Stimulated activated CD8-positive, alpha-beta memory T cell treated with anti-CD3 and anti-CD28 coated beads, Interleukin-7, amount 100 ng/mL, for 1 hour (primary cell): Measurements from ENCODE around the gene OTOF.

Experiments used
- DNase-seq, 2 donors: peaks; one replicate each; pipeline ENCODE4 v3.0.0-alpha.2; 2020; ENCODE audit warnings: low read depth in 2 of 2

The OTOF gene

DNA sequence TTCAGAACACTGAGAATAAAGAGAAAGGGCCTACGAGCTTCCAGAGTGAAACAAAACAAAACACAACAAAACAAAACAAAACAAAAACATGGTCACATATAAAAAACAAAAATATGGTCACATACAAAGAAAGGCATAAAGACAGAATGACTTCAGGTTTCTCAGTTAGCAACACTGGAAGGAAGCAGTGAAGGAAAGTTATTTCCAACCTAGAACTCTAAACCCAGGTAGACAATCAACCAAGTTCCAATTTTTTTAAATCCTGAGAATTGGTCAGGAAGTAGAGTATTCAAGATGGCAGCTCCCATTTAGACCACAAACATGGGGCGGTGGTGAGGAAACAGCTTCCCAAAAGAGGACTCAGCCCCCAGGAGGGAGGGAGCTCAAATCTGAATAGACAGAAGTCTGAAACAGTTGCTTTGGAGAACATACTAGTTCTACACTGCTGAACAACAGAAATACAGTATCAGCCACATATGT lies 67.1 kb downstream of the OTOF start:
- no peak for DNase-seq

DNA sequence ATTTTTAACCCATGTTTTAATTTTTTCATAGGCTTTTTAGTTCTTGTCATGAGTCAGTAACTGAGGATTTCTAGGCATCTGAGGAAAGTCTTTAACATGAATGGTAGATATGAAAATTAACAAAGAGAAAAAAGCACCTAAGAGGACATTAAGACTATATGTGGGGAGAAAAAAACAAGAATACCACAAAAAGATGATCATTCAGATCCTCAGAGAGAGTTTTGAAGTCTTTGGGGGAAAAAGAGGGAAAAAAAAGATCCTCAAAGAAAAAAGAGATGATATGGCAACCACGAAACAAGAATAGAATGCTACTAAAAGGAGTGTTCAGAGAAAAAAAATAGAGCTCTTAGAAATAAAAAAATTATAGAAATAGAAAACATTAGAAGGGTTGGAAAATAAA lies 68.1 kb downstream of the OTOF start:
- no peak for DNase-seq

DNA sequence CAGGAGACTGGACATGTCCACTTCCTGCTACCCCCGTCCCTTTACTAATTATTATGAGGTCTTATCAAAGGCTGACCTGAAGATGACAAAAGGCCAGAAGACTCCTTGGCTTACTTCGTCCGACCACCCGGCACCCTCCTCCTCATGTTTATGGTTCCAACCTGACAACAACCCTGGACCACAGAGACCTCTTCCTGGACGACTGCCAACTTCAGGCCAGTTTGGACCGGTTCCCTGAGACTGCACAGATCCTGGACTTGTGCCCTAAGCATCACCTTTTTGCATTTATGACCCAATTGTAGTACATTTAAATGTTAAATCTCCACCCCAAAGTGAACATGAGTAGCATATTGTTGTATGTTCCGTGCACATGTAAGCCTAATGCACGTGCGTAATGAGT lies 70.4 kb downstream of the OTOF start:
- DNase-seq: no peak
